ENCODE results near the gene COX8A. TPM values are rescaled to one million over a fixed set of nuclear protein-coding genes. Genes with fewer than 3 reads are reported as not detected.

Gene COX8A
- total and polyA plus RNA-seq, 9 of the 15 experiments (the other 6 are each of a cell fraction or from before 2014, with no cell fraction given), result 274 to 1,206 (median 526) TPM

- peaks cover 4% of the 10 kb centered on the region; the same call in 1 of the 2 replicates for H4K20me1 ChIP-seq (replicated peaks; ENCODE audit: control insufficient read depth, insufficient read depth, low read length)
- H3K36me3 ChIP-seq (ENCODE audit: control insufficient read depth, insufficient read depth, low read length), result peaks cover 74% of the 10 kb centered on the region; the same call in 2 of the 3 replicates
- H3K79me2 ChIP-seq (ENCODE audit: control insufficient read depth, insufficient read depth, low read length), result no peaks in the 10 kb centered on the region
- H2AFZ ChIP-seq (ENCODE audit: low read depth, low read length), result no peak overlapping the region
- H3K4me2 ChIP-seq (ENCODE audit: insufficient read depth, low read length), result no peak overlapping the region
- H3K9me1 ChIP-seq (ENCODE audit: control insufficient read depth, insufficient read depth, low read length), result no peaks in the 10 kb centered on the region
- H3K9ac ChIP-seq (ENCODE audit: insufficient read depth in 1 of 2, low read depth in 2 of 2, low read length in 2 of 2), result no peak overlapping the region; a peak in 1 of 4 replicates
- WGBS (ENCODE audit: insufficient coverage, low coverage, missing lambda C conversion rate), result 95% methylated on average over 23 of the region's 27 CpGs
- ChIA-PET CTCF (ENCODE audit: low intra/inter-chr PET ratio) (no interaction called here), POLR2A (interaction anchor here (0.6 to 1.6 kb wide), 2 partner anchors 10 to 352 kb away, joined by 3 to 7 read pairs; no protein-coding TSS in a partner anchor)
- DNase-seq (ENCODE audit: extremely low read depth in 1 of 4, low spot score in 3 of 4) (no peak), ATAC-seq (no peak), FAIRE-seq (no peak)
- intact Hi-C loops (cut with micrococcal nuclease) (no loop called here), in situ Hi-C loops (cut with MboI) (no loop called here)
- TSS peak; percentile 44 for BruUV-seq (replicated peaks)
- no peak overlapping the region for H3K27ac ChIP-seq (ENCODE audit: extremely low read depth, low read depth, low read length)
- H3K4me1 ChIP-seq (replicated peaks in 1 of 2; ENCODE audit: control insufficient read depth in 2 of 2, insufficient read depth in 2 of 2, low read length in 2 of 2), result peaks cover 0 to 49% of the 10 kb centered on the region in 2 experiments; a peak in 2 of 5 replicates
- H3K9me3 ChIP-seq (replicated peaks; ENCODE audit: control insufficient read depth, insufficient read depth, low read depth, low read length), result no peaks in the 10 kb centered on the region
- TF ChIP-seq ZBTB33 (CRISPR knock-in tag; IDR thresholded peaks at IDR 0.05) (0 out of 2 replicates have a peak, but pooled peaks have one; percentile 27), POLR2G (IDR thresholded peaks at IDR 0.05; ENCODE audit: low read depth, low read length) (peak; percentile 47; the same call in 1 of the 2 replicates), ARID4B (CRISPR knock-in tag; IDR thresholded peaks at IDR 0.05) (no peak)
- H3K4me3 ChIP-seq, result no peak overlapping the region
- H3K27me3 ChIP-seq (ENCODE audit: control insufficient read depth in 2 of 2, insufficient read depth in 2 of 2, low read length in 2 of 2), result no peaks in the 10 kb centered on the region
Measured at GRCh38 chr11:63997104-63997700, 22.8 kb downstream of the COX8A start.

Data from K562 (cell line).